Testis (tissue), 3 donors: ENCODE results near the gene AQP5. TPM values are rescaled to one million over a fixed set of nuclear protein-coding genes. Genes with fewer than 3 reads are reported as not detected.

Experiments used
- DNase-seq: peaks from one replicate; pipeline ENCODE4 v3.0.0-alpha.2; 2019
- H3K27ac ChIP-seq, 2 donors: fragments of 200-600 bp; sonication (generic); one replicate each; pipeline ENCODE4 v1.5.1; 2019
- H3K27me3 ChIP-seq: fragments of 200-600 bp; sonication (generic); one replicate; pipeline ENCODE4 v1.5.1; 2019
- H3K36me3 ChIP-seq: fragments of 200-600 bp; sonication (generic); one replicate; pipeline ENCODE4 v1.5.1; 2017; ENCODE audit warnings: low read depth; ENCODE audit errors: missing control alignments
- H3K4me1 ChIP-seq: fragments of 200-600 bp; sonication (generic); one replicate; pipeline ENCODE4 v1.5.1; 2019
- H3K4me3 ChIP-seq, 2 donors: fragments of 200-600 bp; sonication (generic); one replicate each; pipeline ENCODE4 v1.5.1; 2017 to 2019
- H3K9me3 ChIP-seq: fragments of 200-600 bp; sonication (generic); one replicate; pipeline ENCODE4 v1.5.1; 2017
- CTCF ChIP-seq, 3 experiments: fragments of 450-650 bp in 2 of 3; fragments of 200-600 bp in 1 of 3; sonication (generic) in 1 of 3; IDR thresholded peaks; one replicate each; pipeline ENCODE4 v1.5.1; 2016 to 2019; ENCODE audit warnings: antibody characterized with exemption in 3 of 3, mild to moderate bottlenecking in 2 of 3, moderate library complexity in 1 of 3
- POLR2A ChIP-seq: fragments of 450-650 bp; IDR thresholded peaks from one replicate; pipeline ENCODE4 v1.6.1; 2017; ENCODE audit warnings: antibody characterized with exemption, mild to moderate bottlenecking, moderate library complexity
- WGBS, 2 donors: methylation state at CpG; one replicate each; pipeline ENCODE4 v1.1.5; 2018; 5-methylcytosine and 5-hydroxymethylcytosine counted together
- intact Hi-C: fragments of 100-400 bp; cut with DNase I; formaldehyde crosslinking; loops from one replicate; pipeline ENCODE4 v1.15.1; 2023; ENCODE audit warnings: low total_unique reads
- polyA plus RNA-seq: library from polyadenylated mRNA; stranded (reverse); fragments of 350-450 nt; fragmentation: Illumina TruSeq; extraction: RNeasy Lipid Tissue Mini Kit (QIAGEN cat#74804); gene quantifications from one replicate; pipeline ENCODE4 v1.2.3, GENCODE V29; 2014; ENCODE audit warnings: low read depth, low replicate concordance; ENCODE audit not compliant: insufficient read depth
- total RNA-seq, 2 donors: library from RNA; depleted of rRNA; stranded (reverse); fragments of >200 nt; gene quantifications; one replicate each; pipeline ENCODE4 v1.2.3, GENCODE V29; 2016

Gene AQP5
- total and polyA plus RNA-seq, 3 donors from 2014 or later = 128 to 414 (median 134) TPM

- no peaks in the 10 kb centered on the region for H3K27me3 ChIP-seq
- H3K4me3 ChIP-seq = no peak overlapping the region
- WGBS, 2 donors = 87% methylated on average over 8 to 14 of the region's 14 CpGs
- H3K9me3 ChIP-seq = no peaks in the 10 kb centered on the region
- DNase-seq = no peak
- H3K27ac ChIP-seq = no peak overlapping the region
- H3K36me3 ChIP-seq = no peaks in the 10 kb centered on the region
- TF ChIP-seq CTCF (IDR thresholded peaks at IDR 0.05) = no peak
- no peak for TF ChIP-seq POLR2A
- intact Hi-C loops = loop anchor here (10.0 kb wide), 1 partner anchor 87 kb away; no protein-coding TSS in a partner anchor
- H3K4me1 ChIP-seq = peaks cover 5% of the 10 kb centered on the region
Measured at GRCh38 chr12:49951411-49952240, 10.0 kb upstream of the AQP5 start.

GRCh38 chr12:49952391-49953055 lies 9.1 kb upstream of the AQP5 start:
- Histone ChIP-seq H3K27me3 (no peaks in the 10 kb centered on the region), H3K27ac (no peak overlapping the region), H3K9me3 (no peaks in the 10 kb centered on the region), H3K4me3 (no peak overlapping the region), H3K4me1 (peaks cover 5% of the 10 kb centered on the region), H3K36me3 (no peaks in the 10 kb centered on the region)
- TF ChIP-seq POLR2A (no peak), CTCF (IDR thresholded peaks at IDR 0.05) (no peak)
- 90 to 100% methylated on average over 1 of the region's 1 CpG for WGBS, 2 donors
- intact Hi-C loops = loop anchor here (10.0 kb wide), 1 partner anchor 88 kb away; no protein-coding TSS in a partner anchor
- no peak for DNase-seq

- no peaks in the 10 kb centered on the region for H3K9me3 ChIP-seq
- no peak overlapping the region for H3K27ac ChIP-seq
- H3K36me3 ChIP-seq = no peaks in the 10 kb centered on the region
- TF ChIP-seq CTCF (IDR thresholded peaks at IDR 0.05) = no peak
- TF ChIP-seq POLR2A = no peak
- H3K4me1 ChIP-seq = peaks cover 5% of the 10 kb centered on the region
- H3K4me3 ChIP-seq = no peak overlapping the region
- no peak for DNase-seq
- H3K27me3 ChIP-seq = no peaks in the 10 kb centered on the region
- whole genome bisulfite sequencing, 2 donors = 84 to 94% methylated on average over 4 of the region's 4 CpGs
- intact Hi-C loops = loop anchor here (10.0 kb wide), 1 partner anchor 88 kb away; no protein-coding TSS in a partner anchor
Measured at GRCh38 chr12:49953151-49953550, 8.5 kb upstream of the AQP5 start.

- no peaks in the 10 kb centered on the region for H3K27me3 ChIP-seq
- intact Hi-C loops = loop anchor here (10.0 kb wide), 1 partner anchor 89 kb away; no protein-coding TSS in a partner anchor
- DNase-seq = no peak
Measured at GRCh38 chr12:49953961-49954846, 7.5 kb upstream of the AQP5 start.

More at GRCh38 chr12:49953961-49954846, 7.5 kb upstream of the AQP5 start:
- no peak for TF ChIP-seq POLR2A
- no peak for TF ChIP-seq CTCF (IDR thresholded peaks at IDR 0.05)
- no peak overlapping the region for H3K4me3 ChIP-seq
- H3K27ac ChIP-seq = no peak overlapping the region
- 87 to 88% methylated on average over 13 to 21 of the region's 21 CpGs for WGBS, 2 donors
- peaks cover 5% of the 10 kb centered on the region for H3K4me1 ChIP-seq
- no peaks in the 10 kb centered on the region for H3K9me3 ChIP-seq
- no peaks in the 10 kb centered on the region for H3K36me3 ChIP-seq
